Measurements from ENCODE around the gene SRXN1. TPM values are rescaled to one million over a fixed set of nuclear protein-coding genes. Genes with fewer than 3 reads are reported as not detected.
A peak's percentile ranks its signal among the peaks of the same experiment; 100 is the strongest.

Gene SRXN1
- total and polyA plus RNA-seq, 9 of the 15 experiments (the other 6 are each of a cell fraction or from before 2014, with no cell fraction given): 6.8 to 36.4 (median 21.6) TPM

DNA sequence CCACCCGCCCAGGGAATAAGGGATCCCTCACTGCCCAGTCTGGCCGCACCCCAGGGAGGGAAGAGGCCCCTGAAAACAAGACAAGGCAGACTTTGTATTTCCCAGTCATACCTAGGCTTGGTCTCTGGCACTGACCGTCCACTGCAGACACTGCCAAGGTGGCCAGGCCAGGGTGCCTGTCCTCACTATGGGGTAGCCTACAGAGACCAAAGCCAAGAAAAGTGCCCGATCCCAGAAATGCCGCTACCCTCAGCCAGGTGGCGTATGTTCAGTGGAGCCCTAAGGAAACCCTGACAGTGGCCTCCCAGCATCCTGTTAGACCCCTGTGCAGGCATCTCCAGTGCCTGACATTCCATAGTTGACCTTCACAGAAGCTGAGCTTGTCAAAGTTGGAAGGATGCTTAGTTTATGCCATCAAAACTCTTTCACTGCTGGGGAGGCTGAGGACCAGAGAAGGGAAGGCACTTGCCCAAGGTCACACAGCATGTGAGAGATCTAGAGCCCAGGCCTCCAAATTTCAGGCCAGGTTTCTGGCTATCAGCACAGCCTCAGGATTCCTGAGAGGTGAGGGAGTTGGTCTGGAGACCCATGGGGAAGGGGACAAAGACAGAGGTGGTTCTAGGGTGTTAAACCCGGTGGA, 20.1 kb upstream of the SRXN1 start (continued):
- TF ChIP-seq CBFB (CRISPR knock-in tag; IDR thresholded peaks at IDR 0.05) (no peak), ADNP (tag; IDR thresholded peaks at IDR 0.05) (peak; percentile 61), ZNF57 (CRISPR knock-in tag; IDR thresholded peaks at IDR 0.05) (no peak), ZBTB1 (CRISPR knock-in tag; IDR thresholded peaks at IDR 0.05; ENCODE audit: borderline replicate concordance, low read depth) (no peak), DACH1 (IDR thresholded peaks at IDR 0.05; ENCODE audit: partially characterized antibody) (peak; percentile 12), HDAC8 (tag; IDR thresholded peaks at IDR 0.05) (no peak), SRSF7 (optimal IDR thresholded peaks at IDR 0.05; ENCODE audit: low read depth, low read length) (no peak), RBM39 (optimal IDR thresholded peaks at IDR 0.05; ENCODE audit: low read depth, low read length) (no peak), CHD4 (IDR thresholded peaks at IDR 0.05; ENCODE audit: insufficient read depth, insufficient replicate concordance, low read depth, low read length, poor library complexity, severe bottlenecking) (peak; percentile 65), ZFPM2 (CRISPR knock-in tag; IDR thresholded peaks at IDR 0.05) (no peak), ZNF551 (CRISPR knock-in tag; IDR thresholded peaks at IDR 0.05) (no peak), TRIM28 (IDR thresholded peaks at IDR 0.05) (no peak), ESRRB (CRISPR knock-in tag; IDR thresholded peaks at IDR 0.05; ENCODE audit: borderline replicate concordance) (no peak), ZNF561 (CRISPR knock-in tag; conservative IDR thresholded peaks at IDR 0.05) (no peak), GTF2A2 (tag; IDR thresholded peaks at IDR 0.05) (no peak), BRD9 (IDR thresholded peaks at IDR 0.05; ENCODE audit: low read depth, partially characterized antibody) (peak; percentile 82), RUNX1 (IDR thresholded peaks at IDR 0.05; ENCODE audit: low read depth) (no peak)
- TF ChIP-seq, protein P1, sequence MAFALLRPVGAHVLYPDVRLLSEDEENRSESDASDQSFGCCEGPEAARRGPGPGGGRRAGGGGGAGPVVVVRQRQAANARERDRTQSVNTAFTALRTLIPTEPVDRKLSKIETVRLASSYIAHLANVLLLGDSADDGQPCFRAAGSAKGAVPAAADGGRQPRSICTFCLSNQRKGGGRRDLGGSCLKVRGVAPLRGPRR (CRISPR knock-in tag; IDR thresholded peaks at IDR 0.05): no peak
- TF ChIP-seq, protein P2, sequence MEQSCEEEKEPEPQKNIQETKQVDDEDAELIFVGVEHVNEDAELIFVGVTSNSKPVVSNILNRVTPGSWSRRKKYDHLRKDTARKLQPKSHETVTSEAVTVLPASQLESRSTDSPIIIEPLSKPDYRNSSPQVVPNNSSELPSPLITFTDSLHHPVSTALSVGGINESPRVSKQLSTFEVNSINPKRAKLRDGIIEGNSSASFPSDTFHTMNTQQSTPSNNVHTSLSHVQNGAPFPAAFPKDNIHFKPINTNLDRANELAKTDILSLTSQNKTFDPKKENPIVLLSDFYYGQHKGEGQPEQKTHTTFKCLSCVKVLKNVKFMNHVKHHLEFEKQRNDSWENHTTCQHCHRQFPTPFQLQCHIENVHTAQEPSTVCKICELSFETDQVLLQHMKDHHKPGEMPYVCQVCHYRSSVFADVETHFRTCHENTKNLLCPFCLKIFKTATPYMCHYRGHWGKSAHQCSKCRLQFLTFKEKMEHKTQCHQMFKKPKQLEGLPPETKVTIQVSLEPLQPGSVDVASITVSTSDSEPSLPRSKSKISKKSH (CRISPR knock-in tag; IDR thresholded peaks at IDR 0.05): no peak
- TF ChIP-seq, protein P3, sequence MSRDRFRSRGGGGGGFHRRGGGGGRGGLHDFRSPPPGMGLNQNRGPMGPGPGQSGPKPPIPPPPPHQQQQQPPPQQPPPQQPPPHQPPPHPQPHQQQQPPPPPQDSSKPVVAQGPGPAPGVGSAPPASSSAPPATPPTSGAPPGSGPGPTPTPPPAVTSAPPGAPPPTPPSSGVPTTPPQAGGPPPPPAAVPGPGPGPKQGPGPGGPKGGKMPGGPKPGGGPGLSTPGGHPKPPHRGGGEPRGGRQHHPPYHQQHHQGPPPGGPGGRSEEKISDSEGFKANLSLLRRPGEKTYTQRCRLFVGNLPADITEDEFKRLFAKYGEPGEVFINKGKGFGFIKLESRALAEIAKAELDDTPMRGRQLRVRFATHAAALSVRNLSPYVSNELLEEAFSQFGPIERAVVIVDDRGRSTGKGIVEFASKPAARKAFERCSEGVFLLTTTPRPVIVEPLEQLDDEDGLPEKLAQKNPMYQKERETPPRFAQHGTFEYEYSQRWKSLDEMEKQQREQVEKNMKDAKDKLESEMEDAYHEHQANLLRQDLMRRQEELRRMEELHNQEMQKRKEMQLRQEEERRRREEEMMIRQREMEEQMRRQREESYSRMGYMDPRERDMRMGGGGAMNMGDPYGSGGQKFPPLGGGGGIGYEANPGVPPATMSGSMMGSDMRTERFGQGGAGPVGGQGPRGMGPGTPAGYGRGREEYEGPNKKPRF (IDR thresholded peaks at IDR 0.05; ENCODE audit: low read depth, low read length): no peak
- TF ChIP-seq, protein P4, sequence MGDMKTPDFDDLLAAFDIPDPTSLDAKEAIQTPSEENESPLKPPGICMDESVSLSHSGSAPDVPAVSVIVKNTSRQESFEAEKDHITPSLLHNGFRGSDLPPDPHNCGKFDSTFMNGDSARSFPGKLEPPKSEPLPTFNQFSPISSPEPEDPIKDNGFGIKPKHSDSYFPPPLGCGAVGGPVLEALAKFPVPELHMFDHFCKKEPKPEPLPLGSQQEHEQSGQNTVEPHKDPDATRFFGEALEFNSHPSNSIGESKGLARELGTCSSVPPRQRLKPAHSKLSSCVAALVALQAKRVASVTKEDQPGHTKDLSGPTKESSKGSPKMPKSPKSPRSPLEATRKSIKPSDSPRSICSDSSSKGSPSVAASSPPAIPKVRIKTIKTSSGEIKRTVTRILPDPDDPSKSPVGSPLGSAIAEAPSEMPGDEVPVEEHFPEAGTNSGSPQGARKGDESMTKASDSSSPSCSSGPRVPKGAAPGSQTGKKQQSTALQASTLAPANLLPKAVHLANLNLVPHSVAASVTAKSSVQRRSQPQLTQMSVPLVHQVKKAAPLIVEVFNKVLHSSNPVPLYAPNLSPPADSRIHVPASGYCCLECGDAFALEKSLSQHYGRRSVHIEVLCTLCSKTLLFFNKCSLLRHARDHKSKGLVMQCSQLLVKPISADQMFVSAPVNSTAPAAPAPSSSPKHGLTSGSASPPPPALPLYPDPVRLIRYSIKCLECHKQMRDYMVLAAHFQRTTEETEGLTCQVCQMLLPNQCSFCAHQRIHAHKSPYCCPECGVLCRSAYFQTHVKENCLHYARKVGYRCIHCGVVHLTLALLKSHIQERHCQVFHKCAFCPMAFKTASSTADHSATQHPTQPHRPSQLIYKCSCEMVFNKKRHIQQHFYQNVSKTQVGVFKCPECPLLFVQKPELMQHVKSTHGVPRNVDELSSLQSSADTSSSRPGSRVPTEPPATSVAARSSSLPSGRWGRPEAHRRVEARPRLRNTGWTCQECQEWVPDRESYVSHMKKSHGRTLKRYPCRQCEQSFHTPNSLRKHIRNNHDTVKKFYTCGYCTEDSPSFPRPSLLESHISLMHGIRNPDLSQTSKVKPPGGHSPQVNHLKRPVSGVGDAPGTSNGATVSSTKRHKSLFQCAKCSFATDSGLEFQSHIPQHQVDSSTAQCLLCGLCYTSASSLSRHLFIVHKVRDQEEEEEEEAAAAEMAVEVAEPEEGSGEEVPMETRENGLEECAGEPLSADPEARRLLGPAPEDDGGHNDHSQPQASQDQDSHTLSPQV (IDR thresholded peaks at IDR 0.05): 0 out of 2 replicates have a peak, but pooled peaks have one; percentile 33

Measured in K562 (cell line).